ENCODE measurements around the gene GLG1.

DNA sequence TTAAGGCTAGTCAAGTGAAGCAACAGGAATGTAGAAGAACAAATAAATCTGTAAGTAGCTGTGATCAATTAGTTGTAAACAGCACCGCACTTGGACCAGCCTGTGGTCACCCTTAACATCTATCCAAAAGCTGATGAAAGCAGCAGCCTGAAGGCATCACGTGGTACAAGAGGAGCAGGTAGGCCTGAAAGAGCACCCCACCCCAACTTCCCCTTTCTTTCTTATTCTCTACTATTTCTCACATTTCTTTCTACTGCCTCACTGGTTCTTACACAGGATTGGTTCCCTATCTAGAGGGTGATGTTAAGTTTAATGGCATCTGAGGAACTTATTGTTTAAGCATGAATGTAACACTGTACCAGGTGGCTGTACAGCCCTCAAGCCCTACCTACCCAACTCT, 143.0 kb downstream of the GLG1 start:
- no peak for TF ChIP-seq EP300 (IDR thresholded peaks at IDR 0.05)
- TF ChIP-seq, protein P1, sequence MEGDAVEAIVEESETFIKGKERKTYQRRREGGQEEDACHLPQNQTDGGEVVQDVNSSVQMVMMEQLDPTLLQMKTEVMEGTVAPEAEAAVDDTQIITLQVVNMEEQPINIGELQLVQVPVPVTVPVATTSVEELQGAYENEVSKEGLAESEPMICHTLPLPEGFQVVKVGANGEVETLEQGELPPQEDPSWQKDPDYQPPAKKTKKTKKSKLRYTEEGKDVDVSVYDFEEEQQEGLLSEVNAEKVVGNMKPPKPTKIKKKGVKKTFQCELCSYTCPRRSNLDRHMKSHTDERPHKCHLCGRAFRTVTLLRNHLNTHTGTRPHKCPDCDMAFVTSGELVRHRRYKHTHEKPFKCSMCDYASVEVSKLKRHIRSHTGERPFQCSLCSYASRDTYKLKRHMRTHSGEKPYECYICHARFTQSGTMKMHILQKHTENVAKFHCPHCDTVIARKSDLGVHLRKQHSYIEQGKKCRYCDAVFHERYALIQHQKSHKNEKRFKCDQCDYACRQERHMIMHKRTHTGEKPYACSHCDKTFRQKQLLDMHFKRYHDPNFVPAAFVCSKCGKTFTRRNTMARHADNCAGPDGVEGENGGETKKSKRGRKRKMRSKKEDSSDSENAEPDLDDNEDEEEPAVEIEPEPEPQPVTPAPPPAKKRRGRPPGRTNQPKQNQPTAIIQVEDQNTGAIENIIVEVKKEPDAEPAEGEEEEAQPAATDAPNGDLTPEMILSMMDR (IDR thresholded peaks at IDR 0.05): no peak

Data from A549 (cell line).